Measurements from ENCODE around the gene SNX19.

The SNX19 gene

GRCh38 chr11:130916238-130916855 lies at the start of gene SNX19:
Gene SNX19, minus strand, starts transcription at chr11:130916479. Its CDS starts 540 bp downstream, at chr11:130915939.
- H3K4me2 ChIP-seq, result peak within 1 kb of the TSS; percentile 55
- H3K4me3 ChIP-seq (IDR thresholded peaks at IDR 0.05; ENCODE audit: insufficient read depth, low read depth, low read length), result no peak within 1 kb of the TSS
- no peaks in the 10 kb centered on the region for H3K79me2 ChIP-seq (ENCODE audit: insufficient read depth, low read depth)
- H3K36me3 ChIP-seq (ENCODE audit: insufficient read depth), result no peaks in the 10 kb centered on the region
- H3K27ac ChIP-seq, result peak within 1 kb of the TSS; percentile 57; the same call in 1 of the 2 replicates
- H2AFZ ChIP-seq (ENCODE audit: low read depth), result peak within 1 kb of the TSS; percentile 82
- peak; percentile 62 for TF ChIP-seq CTCF (conservative IDR thresholded peaks at IDR 0.05; ENCODE audit: low read depth, low read length)
- peak within 1 kb of the TSS; percentile 82 for H3K9ac ChIP-seq
- no peaks in the 10 kb centered on the region for H3K27me3 ChIP-seq (ENCODE audit: insufficient read depth, low read depth)
- H3K4me1 ChIP-seq (ENCODE audit: low read depth, poor library complexity, severe bottlenecking), result no peaks in the 10 kb centered on the region
- H4K20me1 ChIP-seq (ENCODE audit: insufficient read depth), result no peaks in the 10 kb centered on the region

GRCh38 chr11:130964058-130964792 lies 47.9 kb upstream of the SNX19 start:
- no peak overlapping the region for H2AFZ ChIP-seq (ENCODE audit: low read depth)
- H3K27ac ChIP-seq, result no peak overlapping the region
- TF ChIP-seq CTCF (conservative IDR thresholded peaks at IDR 0.05; ENCODE audit: low read depth, low read length), result no peak
- H4K20me1 ChIP-seq (ENCODE audit: insufficient read depth), result no peaks in the 10 kb centered on the region
- no peak overlapping the region for H3K4me2 ChIP-seq
- H3K4me1 ChIP-seq (ENCODE audit: low read depth, poor library complexity, severe bottlenecking), result no peaks in the 10 kb centered on the region
- no peak overlapping the region for H3K9ac ChIP-seq
- H3K79me2 ChIP-seq (ENCODE audit: insufficient read depth, low read depth), result no peaks in the 10 kb centered on the region
- H3K27me3 ChIP-seq (ENCODE audit: insufficient read depth, low read depth), result no peaks in the 10 kb centered on the region
- no peak overlapping the region for H3K4me3 ChIP-seq (IDR thresholded peaks at IDR 0.05; ENCODE audit: insufficient read depth, low read depth, low read length)
- no peaks in the 10 kb centered on the region for H3K36me3 ChIP-seq (ENCODE audit: insufficient read depth)

GRCh38 chr11:130947889-130948288 lies 31.6 kb upstream of the SNX19 start:
- no peak overlapping the region for H3K4me2 ChIP-seq
- no peak overlapping the region for H3K9ac ChIP-seq
- no peaks in the 10 kb centered on the region for H3K4me1 ChIP-seq (ENCODE audit: low read depth, poor library complexity, severe bottlenecking)
- H3K27me3 ChIP-seq (ENCODE audit: insufficient read depth, low read depth), result no peaks in the 10 kb centered on the region
- H3K36me3 ChIP-seq (ENCODE audit: insufficient read depth), result no peaks in the 10 kb centered on the region
- TF ChIP-seq CTCF (conservative IDR thresholded peaks at IDR 0.05; ENCODE audit: low read depth, low read length), result no peak
- no peak overlapping the region for H3K4me3 ChIP-seq (IDR thresholded peaks at IDR 0.05; ENCODE audit: insufficient read depth, low read depth, low read length)
- no peaks in the 10 kb centered on the region for H4K20me1 ChIP-seq (ENCODE audit: insufficient read depth)
- H2AFZ ChIP-seq (ENCODE audit: low read depth), result no peak overlapping the region
- no peak overlapping the region for H3K27ac ChIP-seq
- no peaks in the 10 kb centered on the region for H3K79me2 ChIP-seq (ENCODE audit: insufficient read depth, low read depth)

GRCh38 chr11:130947481-130947880 lies 31.2 kb upstream of the SNX19 start:
- TF ChIP-seq CTCF (conservative IDR thresholded peaks at IDR 0.05; ENCODE audit: low read depth, low read length), result no peak
- Histone ChIP-seq H3K4me1 (ENCODE audit: low read depth, poor library complexity, severe bottlenecking) (no peaks in the 10 kb centered on the region), H3K4me3 (IDR thresholded peaks at IDR 0.05; ENCODE audit: insufficient read depth, low read depth, low read length) (no peak overlapping the region), H3K36me3 (ENCODE audit: insufficient read depth) (no peaks in the 10 kb centered on the region), H4K20me1 (ENCODE audit: insufficient read depth) (no peaks in the 10 kb centered on the region), H2AFZ (ENCODE audit: low read depth) (no peak overlapping the region), H3K27me3 (ENCODE audit: insufficient read depth, low read depth) (no peaks in the 10 kb centered on the region), H3K9ac (no peak overlapping the region), H3K4me2 (no peak overlapping the region), H3K79me2 (ENCODE audit: insufficient read depth, low read depth) (no peaks in the 10 kb centered on the region), H3K27ac (no peak overlapping the region)

Measured in KMS-11 (cell line).